Stimulated activated effector memory CD8-positive, alpha-beta T cell treated with anti-CD3 and anti-CD28 coated beads, Interleukin-12 subunit alpha, Interleukin-12 subunit beta, amount 100 ng/mL, for 72 hours (primary cell): Measurements from ENCODE around the gene LCE3D.
A peak's percentile ranks its signal among the peaks of the same experiment; 100 is the strongest.
"Not testable (repeated sequence)": the region's sequence is repeated elsewhere in the genome, so short reads cannot be mapped to it uniquely, and the experiment has no call there.

Source experiments
- ATAC-seq: fragments of 150-1000 bp; cut with Tn5 transposase; 2 replicates; pipeline ENCODE4 v1.10.0; 2021
- DNase-seq, 2 donors: peaks; one replicate each; pipeline ENCODE4 v3.0.0; 2021 to 2022; ENCODE audit warnings: low spot score in 2 of 2
- H3K27ac Mint-ChIP-seq: one replicate; pipeline ENCODE4 v1.8.0; 2022; ENCODE audit warnings: mild to moderate bottlenecking, mixed read lengths
- H3K36me3 Mint-ChIP-seq: one replicate; pipeline ENCODE4 v1.8.0; 2022; ENCODE audit warnings: mild to moderate bottlenecking, mixed read lengths
- H3K4me1 Mint-ChIP-seq: one replicate; pipeline ENCODE4 v1.8.0; 2022; ENCODE audit warnings: mixed read lengths
- H3K4me3 Mint-ChIP-seq: one replicate; pipeline ENCODE4 v1.8.0; 2022; ENCODE audit warnings: mild to moderate bottlenecking, mixed read lengths
- H3K9me3 Mint-ChIP-seq: one replicate; pipeline ENCODE4 v1.8.0; 2022; ENCODE audit warnings: mixed read lengths

The LCE3D gene

GRCh38 chr1:152548358-152548757 lies 32.0 kb downstream of the LCE3D start:
- not testable (repeated sequence) for ATAC-seq, H3K9me3 Mint-ChIP-seq, H3K4me3 Mint-ChIP-seq, H3K36me3 Mint-ChIP-seq, H3K27ac Mint-ChIP-seq, DNase-seq, H3K4me1 Mint-ChIP-seq

GRCh38 chr1:152546704-152547103 lies 33.6 kb downstream of the LCE3D start:
- no peaks in the 10 kb centered on the region for H3K4me1 Mint-ChIP-seq
- H3K36me3 Mint-ChIP-seq, result no peaks in the 10 kb centered on the region
- H3K9me3 Mint-ChIP-seq, result peaks cover 2% of the 10 kb centered on the region
- DNase-seq (no peak), ATAC-seq (no peak)
- H3K4me3 Mint-ChIP-seq, result no peak overlapping the region
- no peak overlapping the region for H3K27ac Mint-ChIP-seq

- no peaks in the 10 kb centered on the region for H3K4me1 Mint-ChIP-seq
- no peaks in the 10 kb centered on the region for H3K36me3 Mint-ChIP-seq
- H3K9me3 Mint-ChIP-seq, result peaks cover 2% of the 10 kb centered on the region
- DNase-seq (no peak), ATAC-seq (no peak)
- H3K27ac Mint-ChIP-seq, result no peak overlapping the region
- no peak overlapping the region for H3K4me3 Mint-ChIP-seq
Observed at GRCh38 chr1:152543820-152544219, 36.5 kb downstream of the LCE3D start.

DNA sequence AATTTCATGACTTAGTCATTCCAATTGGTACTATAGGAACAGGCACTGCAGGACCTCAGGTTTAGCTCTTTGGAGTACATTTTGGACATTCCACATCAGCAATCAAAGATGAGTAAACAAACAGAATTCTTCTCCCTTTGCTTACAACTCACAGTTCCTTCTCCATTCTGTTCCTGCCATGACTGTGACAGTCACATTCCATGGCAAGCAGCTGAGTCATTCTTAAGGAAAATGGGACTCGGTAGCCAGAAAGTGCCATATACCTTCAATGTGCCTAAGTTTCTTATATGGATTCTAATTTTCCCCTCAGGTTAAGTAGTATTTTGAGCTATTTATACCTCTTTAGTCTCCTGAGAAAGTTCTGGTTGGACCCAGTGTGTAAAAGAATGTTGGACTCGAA lies 40.4 kb downstream of the LCE3D start:
- H3K9me3 Mint-ChIP-seq, result no peaks in the 10 kb centered on the region
- H3K4me1 Mint-ChIP-seq, result no peaks in the 10 kb centered on the region
- DNase-seq (no peak), ATAC-seq (no peak)
- H3K4me3 Mint-ChIP-seq, result no peak overlapping the region
- no peaks in the 10 kb centered on the region for H3K36me3 Mint-ChIP-seq
- H3K27ac Mint-ChIP-seq, result no peak overlapping the region

DNA sequence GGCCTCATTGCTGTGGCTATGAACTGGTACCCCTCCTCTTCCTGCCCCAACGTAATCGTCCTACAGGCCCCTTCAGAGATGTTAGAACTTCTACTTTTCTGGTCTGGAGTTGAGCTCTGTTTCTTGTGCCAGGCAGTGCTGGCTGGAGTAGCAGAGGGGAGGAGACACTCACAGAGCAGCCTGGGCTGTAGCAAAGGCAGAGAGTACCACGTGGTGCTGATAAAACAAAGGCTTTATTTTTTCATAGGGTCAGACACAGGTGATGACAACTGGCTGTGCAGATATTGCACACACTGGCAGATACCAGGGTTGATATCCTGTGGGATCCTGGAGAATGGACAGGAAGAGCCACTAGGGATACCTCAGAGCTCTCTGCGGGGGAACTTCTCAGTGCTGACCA lies 42.8 kb downstream of the LCE3D start:
- ATAC-seq (no peak), DNase-seq (no peak)
- H3K9me3 Mint-ChIP-seq, result no peaks in the 10 kb centered on the region
- H3K36me3 Mint-ChIP-seq, result no peaks in the 10 kb centered on the region
- no peak overlapping the region for H3K4me3 Mint-ChIP-seq
- no peaks in the 10 kb centered on the region for H3K4me1 Mint-ChIP-seq
- no peak overlapping the region for H3K27ac Mint-ChIP-seq

DNA sequence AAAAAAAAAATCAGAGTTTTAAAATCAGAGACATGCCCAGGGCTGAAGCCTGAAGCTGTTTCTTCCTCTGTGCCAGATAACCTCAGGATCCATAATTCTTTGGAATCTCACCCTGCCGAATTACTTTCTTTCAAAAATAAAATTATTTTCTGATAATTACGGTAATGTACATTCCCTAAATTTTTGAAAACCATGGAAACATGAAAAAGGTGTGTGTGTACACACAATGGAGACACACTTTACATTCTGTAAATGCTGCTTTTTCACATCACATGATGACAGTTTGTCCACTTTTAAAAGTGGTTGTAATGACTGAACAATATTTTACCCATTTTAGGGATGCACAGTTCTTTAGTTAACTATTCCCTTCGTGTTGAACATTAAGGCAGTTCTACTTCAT lies 44.5 kb downstream of the LCE3D start:
- H3K27ac Mint-ChIP-seq, result no peak overlapping the region
- ATAC-seq, result no peak
- H3K4me1 Mint-ChIP-seq, result no peaks in the 10 kb centered on the region
- no peak overlapping the region for H3K4me3 Mint-ChIP-seq
- DNase-seq, result no peak
- H3K36me3 Mint-ChIP-seq, result no peaks in the 10 kb centered on the region
- H3K9me3 Mint-ChIP-seq, result no peaks in the 10 kb centered on the region

DNA sequence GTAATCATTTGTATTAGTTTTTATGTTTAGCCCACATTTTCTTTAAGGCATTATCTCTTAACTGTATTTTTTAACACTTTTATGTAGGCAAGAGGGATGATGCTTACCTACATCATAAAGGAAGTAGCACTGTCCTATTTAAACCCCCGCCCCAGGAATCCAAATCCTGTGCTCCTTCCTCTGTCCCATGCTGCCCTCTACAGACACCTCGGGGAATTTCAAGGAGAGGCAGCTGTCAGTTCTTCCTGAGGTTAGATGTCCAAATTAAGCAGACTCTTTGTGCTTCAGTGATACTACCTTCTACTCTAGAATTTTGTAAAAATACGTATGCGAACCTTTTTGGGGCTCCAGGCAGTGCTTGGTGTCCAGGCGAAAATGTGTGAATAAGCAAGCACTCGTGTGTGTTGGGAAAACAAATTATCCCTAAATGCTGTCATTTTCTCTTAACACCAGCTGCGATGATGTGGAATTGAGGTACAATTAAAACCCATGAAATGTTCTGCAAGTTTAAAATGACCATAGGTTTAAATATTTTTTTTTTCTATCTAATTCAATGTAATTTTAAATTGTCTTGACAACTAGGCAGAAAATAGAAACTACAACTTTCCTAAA lies 46.9 kb downstream of the LCE3D start:
- Mint-ChIP-seq H3K9me3 (no peaks in the 10 kb centered on the region), H3K4me3 (no peak overlapping the region), H3K4me1 (no peaks in the 10 kb centered on the region), H3K27ac (no peak overlapping the region), H3K36me3 (no peaks in the 10 kb centered on the region)
- ATAC-seq (no peak), DNase-seq (peak; percentile 18 to 64)
